ENCODE data around the gene CCDC78. TPM values are rescaled to one million over a fixed set of nuclear protein-coding genes. Genes with fewer than 3 reads are reported as not detected.

Gene CCDC78
- total RNA-seq, 1 donor from 2014 or later, result 3.9 TPM

DNA sequence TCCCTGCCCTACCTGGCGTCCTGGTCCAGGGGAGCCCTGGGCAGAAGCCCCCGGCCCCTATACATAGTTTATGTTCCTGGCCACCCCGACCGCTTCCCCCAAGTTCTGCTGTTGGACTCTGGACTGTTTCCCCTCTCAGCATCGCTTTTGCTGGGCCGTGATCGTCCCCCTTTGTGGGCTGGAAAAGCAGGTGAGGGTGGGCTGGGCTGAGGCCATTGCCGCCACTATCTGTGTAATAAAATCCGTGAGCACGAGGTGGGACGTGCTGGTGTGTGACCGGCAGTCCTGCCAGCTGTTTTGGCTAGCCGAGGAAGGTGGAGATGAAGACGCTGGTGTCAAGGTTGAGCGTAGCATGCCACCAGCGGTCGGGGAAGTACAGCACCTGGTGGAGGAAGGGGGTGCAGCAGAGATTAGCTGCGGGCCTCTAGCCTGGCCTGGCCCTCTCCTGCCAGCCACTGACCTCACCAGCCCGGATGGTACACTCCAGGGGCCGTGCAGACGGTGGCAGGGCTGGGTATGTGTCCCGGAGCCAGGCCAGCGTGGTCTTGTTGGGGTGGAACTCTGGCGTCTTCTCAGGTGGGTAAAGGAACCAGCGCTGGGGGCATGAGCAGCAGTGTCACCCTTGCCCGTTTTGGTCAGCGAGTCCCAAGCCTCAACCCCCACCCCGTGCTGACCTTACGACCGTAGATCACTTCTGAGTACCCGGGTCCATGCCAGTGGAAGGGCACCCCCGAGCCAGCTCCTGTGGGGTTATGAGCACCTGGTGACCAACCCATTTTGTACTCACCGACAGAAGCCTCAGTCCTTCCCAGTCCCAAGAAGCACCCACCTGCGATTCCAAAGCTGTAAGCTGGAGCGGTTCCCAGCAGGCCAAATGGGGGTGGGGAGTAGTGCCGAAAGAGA lies 43.5 kb downstream of the CCDC78 start:
- no peak for DNase-seq (ENCODE audit: extremely low spot score, unreplicated experiment)
- H3K27ac Mint-ChIP-seq, result peak overlapping the region; percentile 74
- no peaks in the 10 kb centered on the region for H3K27me3 Mint-ChIP-seq
- TF ChIP-seq, protein P1, sequence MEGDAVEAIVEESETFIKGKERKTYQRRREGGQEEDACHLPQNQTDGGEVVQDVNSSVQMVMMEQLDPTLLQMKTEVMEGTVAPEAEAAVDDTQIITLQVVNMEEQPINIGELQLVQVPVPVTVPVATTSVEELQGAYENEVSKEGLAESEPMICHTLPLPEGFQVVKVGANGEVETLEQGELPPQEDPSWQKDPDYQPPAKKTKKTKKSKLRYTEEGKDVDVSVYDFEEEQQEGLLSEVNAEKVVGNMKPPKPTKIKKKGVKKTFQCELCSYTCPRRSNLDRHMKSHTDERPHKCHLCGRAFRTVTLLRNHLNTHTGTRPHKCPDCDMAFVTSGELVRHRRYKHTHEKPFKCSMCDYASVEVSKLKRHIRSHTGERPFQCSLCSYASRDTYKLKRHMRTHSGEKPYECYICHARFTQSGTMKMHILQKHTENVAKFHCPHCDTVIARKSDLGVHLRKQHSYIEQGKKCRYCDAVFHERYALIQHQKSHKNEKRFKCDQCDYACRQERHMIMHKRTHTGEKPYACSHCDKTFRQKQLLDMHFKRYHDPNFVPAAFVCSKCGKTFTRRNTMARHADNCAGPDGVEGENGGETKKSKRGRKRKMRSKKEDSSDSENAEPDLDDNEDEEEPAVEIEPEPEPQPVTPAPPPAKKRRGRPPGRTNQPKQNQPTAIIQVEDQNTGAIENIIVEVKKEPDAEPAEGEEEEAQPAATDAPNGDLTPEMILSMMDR (conservative IDR thresholded peaks at IDR 0.05), result peak; percentile 18
- H3K4me1 Mint-ChIP-seq (ENCODE audit: unreplicated experiment), result peaks cover 3% of the 10 kb centered on the region
- peaks cover 4% of the 10 kb centered on the region for H3K36me3 Mint-ChIP-seq
- no peaks in the 10 kb centered on the region for H3K9me3 Mint-ChIP-seq
- H3K4me3 Mint-ChIP-seq, result peak overlapping the region; percentile 84

DNA sequence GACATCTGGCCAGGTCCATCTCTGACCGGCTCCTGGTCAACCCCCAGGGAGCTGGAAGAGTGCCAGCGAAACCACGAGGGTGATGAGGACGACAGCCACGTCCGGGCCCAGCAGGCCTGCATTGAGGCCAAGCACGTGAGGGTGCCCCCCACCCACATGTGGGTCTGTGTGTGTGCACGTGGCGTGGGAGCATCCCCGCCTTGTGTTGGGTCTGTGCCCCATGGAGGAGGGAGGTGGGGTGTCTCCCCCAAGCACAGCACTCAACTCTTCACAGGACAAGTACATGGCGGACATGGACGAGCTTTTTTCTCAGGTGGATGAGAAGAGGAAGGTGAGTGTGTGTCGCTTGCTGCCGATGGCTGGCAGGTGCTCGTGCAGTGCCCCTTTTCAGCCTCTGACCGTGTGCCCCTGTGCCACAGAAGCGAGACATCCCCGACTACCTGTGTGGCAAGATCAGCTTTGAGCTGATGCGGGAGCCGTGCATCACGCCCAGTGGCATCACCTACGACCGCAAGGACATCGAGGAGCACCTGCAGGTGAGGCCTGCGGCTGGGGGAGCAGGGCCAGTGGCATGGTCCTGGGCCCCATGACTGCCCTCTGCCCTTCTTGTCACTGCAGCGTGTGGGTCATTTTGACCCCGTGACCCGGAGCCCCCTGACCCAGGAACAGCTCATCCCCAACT lies 44.4 kb downstream of the CCDC78 start:
- DNase-seq (ENCODE audit: extremely low spot score, unreplicated experiment), result no peak
- TF ChIP-seq, protein P1 (conservative IDR thresholded peaks at IDR 0.05), result no peak
- H3K27ac Mint-ChIP-seq, result peak overlapping the region; percentile 9
- H3K4me1 Mint-ChIP-seq (ENCODE audit: unreplicated experiment), result peaks cover 3% of the 10 kb centered on the region
- H3K27me3 Mint-ChIP-seq, result no peaks in the 10 kb centered on the region
- peak overlapping the region; percentile 84 for H3K4me3 Mint-ChIP-seq
- peaks cover 4% of the 10 kb centered on the region for H3K36me3 Mint-ChIP-seq
- no peaks in the 10 kb centered on the region for H3K9me3 Mint-ChIP-seq

DNA sequence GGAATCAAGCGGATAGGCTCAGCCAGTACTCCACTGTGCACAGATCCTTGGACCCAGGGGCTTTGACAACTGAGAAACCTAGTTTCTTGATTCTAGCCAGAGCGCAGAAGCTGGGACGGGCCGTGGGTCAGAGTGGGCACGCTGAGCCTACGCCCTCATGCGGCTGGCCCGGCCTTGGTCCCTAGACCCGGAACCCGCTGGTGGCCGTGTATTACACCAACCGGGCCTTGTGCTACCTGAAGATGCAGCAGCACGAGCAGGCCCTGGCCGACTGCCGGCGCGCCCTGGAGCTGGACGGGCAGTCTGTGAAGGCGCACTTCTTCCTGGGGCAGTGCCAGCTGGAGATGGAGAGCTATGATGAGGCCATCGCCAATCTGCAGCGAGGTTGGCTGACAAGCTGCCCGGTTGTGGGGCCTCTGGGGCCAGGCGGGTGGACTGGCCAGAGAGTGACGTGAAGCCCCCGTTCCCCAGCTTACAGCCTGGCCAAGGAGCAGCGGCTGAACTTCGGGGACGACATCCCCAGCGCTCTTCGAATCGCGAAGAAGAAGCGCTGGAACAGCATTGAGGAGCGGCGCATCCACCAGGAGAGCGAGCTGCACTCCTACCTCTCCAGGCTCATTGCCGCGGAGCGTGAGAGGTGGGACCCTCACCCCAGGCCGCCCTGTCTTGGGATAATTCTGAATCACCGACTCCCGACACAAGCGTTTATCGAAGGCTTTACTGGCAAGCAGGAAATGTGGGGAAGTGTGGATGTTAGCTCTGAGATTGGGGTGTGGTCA lies 45.1 kb downstream of the CCDC78 start:
- Mint-ChIP-seq H3K4me1 (ENCODE audit: unreplicated experiment) (peaks cover 3% of the 10 kb centered on the region), H3K27ac (peak overlapping the region; percentile 72), H3K9me3 (no peaks in the 10 kb centered on the region), H3K4me3 (peak overlapping the region; percentile 84), H3K27me3 (no peaks in the 10 kb centered on the region), H3K36me3 (peaks cover 4% of the 10 kb centered on the region)
- TF ChIP-seq, protein P1 (conservative IDR thresholded peaks at IDR 0.05), result no peak
- no peak for DNase-seq (ENCODE audit: extremely low spot score, unreplicated experiment)

DNA sequence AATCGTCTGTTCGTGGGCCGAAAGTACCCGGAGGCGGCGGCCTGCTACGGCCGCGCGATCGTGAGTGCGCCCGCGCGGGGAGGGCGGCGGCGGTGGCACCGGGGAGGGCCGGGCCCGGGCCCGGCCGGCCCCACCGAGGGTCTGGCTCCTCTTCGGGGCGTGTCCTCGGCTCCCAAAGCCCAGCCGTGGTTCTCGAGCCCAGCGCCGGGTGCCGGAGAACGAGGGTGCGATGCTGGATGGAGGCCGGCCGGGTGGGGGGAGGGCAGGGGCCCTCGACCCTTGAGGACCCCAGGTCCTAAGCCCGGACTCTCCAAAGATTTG lies 45.7 kb downstream of the CCDC78 start:
- no peak for DNase-seq (ENCODE audit: extremely low spot score, unreplicated experiment)
- H3K36me3 Mint-ChIP-seq, result peaks cover 4% of the 10 kb centered on the region
- H3K27ac Mint-ChIP-seq, result peak overlapping the region; percentile 72
- H3K4me1 Mint-ChIP-seq (ENCODE audit: unreplicated experiment), result peaks cover 3% of the 10 kb centered on the region
- peak overlapping the region; percentile 84 for H3K4me3 Mint-ChIP-seq
- no peaks in the 10 kb centered on the region for H3K27me3 Mint-ChIP-seq
- TF ChIP-seq, protein P1 (conservative IDR thresholded peaks at IDR 0.05), result no peak
- H3K9me3 Mint-ChIP-seq, result no peaks in the 10 kb centered on the region

DNA sequence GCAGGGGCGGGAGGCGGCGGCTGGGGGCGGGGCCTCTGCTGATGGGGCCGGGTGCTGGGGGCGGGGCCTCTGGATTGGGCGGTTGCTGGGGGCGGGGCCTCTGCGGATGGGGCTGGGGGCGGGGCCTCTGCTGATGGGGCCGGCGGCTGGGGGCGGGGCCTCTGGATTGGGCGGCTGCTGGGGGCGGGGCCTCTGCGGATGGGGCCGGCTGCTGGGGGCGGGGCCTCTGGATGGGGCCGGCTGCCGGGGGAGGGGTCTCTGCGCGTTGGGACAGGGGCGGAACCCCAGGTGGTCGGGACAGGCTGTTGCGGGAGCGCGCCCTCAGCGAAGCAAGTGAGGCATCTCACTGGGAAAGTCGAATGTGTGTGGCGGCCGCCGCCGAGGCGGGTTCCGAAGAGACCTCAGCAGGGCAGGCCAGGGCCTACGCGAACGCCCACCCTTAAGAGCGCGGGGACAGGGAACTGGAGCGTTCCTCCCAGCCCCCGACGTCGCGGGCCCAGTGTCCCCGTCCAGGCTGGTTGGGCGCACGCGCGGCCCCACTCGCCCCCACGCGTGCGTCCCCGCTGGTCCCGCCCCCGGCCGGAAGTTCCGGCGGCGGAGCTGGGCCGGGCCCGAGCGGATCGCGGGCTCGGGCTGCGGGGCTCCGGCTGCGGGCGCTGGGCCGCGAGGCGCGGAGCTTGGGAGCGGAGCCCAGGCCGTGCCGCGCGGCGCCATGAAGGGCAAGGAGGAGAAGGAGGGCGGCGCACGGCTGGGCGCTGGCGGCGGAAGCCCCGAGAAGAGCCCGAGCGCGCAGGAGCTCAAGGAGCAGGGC lies 46.2 kb downstream of the CCDC78 start, which contains the start of gene STUB1:
STUB1 (plus strand) TSS at position 597 of the 811 bp plus-strand sequence; CDS start at position 713, 116 bp downstream.
- TF ChIP-seq, protein P1 (conservative IDR thresholded peaks at IDR 0.05), result no peak
- Mint-ChIP-seq H3K9me3 (no peaks in the 10 kb centered on the region), H3K27me3 (peaks cover 3% of the 10 kb centered on the region), H3K4me1 (ENCODE audit: unreplicated experiment) (peaks cover 3% of the 10 kb centered on the region), H3K27ac (peak within 1 kb of the TSS; percentile 72), H3K4me3 (peak within 1 kb of the TSS; percentile 89), H3K36me3 (peaks cover 4% of the 10 kb centered on the region)
- DNase-seq (ENCODE audit: extremely low spot score, unreplicated experiment), result peak; percentile 95
